ENCODE results near the gene ANXA9.

- TF ChIP-seq EZH2 (IDR thresholded peaks at IDR 0.05; ENCODE audit: low read length) (no peak), CTCF (optimal IDR thresholded peaks at IDR 0.05 in 1 of 3, IDR thresholded peaks at IDR 0.05 in 1 of 3, conservative IDR thresholded peaks at IDR 0.05 in 1 of 3; ENCODE audit: extremely low read depth in 1 of 3, insufficient read depth in 2 of 3, low read length in 3 of 3) (no peak)
These were observed 17.1 kb downstream of the ANXA9 start for GRCh38 chr1:150999051-150999674.

Data from keratinocyte (primary cell).